ENCODE results near the gene DNAH11.

DNA sequence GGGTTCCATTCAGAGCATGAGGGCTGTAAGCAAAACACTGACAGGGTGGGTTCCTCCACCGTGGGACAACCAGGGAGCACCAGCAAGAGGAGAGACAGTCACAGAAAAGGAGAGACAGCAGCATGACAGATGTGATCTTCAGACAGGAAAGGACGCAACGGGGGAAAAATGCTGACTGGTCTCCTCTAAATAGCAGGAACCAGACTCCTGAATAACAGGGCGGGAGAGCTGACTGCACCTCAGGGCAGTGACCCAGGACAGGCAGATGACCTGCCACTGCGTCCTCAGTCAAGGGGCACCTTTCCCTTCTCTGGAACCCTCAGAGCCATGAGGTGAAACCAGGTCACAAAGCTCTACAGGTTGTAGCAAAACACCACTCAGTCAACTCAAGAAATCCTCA, 365.9 kb downstream of the DNAH11 start:
- TF ChIP-seq ARNT (IDR thresholded peaks at IDR 0.05) (no peak), ELF4 (IDR thresholded peaks at IDR 0.05) (no peak), HDGF (IDR thresholded peaks at IDR 0.05; ENCODE audit: borderline replicate concordance) (no peak)
